ENCODE data around the gene STX4.
"Not testable (repeated sequence)": the region's sequence is repeated elsewhere in the genome, so short reads cannot be mapped to it uniquely, and the experiment has no call there.

Gene STX4

DNA sequence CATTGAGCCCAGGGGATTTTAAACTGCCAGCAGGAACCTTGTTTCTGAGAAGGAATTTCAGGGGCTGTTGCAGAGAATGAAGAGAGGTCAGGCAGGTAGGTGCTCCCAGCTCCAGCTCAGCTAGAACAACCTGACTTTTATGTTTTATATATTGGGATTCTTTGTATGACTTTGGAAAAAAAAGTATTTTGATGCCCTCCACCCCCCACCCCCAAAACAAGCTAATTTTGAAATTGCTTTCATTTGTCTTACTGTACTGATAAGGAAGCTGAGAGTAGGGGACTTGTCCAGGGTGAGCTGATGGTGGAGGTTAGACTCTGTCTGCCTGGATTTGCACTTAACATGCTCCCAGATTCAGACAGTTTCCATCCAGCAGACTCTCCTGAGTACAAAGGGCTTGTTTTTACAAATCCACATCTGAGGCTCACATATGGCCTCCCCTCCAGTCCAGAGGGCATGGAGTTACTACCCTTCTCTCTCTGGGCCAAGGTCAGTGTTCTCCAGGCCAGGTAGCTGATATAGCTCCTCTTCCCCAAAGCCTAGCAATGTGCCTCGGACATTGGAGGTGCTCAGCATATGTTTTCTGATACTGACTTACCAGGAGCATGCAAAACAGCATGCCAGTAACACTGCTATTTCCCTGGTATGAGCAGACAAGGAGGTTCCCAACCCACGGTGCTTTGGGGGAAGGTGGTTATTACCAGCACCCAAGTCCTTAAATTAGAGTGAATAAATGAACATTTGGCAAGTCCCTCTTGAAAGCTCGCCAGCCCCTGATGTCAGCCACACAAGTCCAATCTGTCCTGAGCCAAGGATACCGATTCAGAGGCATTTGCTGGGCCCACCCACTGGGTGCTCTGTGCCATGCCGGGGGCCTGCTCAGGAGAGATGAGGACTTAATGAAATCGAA, 34.3 kb upstream of the STX4 start:
- no peak for DNase-seq

DNA sequence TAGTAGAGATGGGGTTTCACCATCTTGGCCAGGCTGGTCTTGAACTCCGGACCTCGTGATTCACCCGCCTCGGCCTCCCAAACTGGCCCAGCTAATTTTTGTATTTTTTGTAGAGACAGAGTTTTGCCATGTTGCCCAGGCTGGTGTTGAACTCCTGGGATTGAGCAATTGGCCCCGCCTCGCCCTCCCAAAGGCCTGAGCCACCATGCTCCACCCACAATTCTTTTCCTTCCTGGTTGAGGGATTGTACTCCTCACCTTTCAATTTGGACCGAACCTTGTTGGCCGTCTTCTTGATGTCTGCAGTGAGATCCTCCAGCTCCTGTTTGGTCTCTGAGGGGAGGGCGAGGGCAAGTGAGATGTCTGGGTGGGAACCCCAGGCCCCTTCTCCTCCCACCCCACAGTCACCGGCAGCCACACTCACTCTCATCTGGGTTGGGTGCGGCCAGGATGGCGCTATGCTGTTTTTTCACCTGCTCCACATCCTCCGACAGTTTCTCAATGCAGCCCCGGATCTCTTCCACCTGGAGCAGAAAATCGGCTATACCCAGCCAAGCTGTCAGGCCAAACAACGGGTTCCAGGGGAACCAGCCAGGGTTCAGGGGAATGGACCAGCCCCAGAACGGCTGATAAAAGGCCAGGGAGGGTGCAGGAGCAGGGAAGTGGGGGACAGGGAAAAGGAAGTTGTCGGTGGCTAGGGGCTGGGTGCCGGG, 32.5 kb upstream of the STX4 start:
- DNase-seq: no peak

DNA sequence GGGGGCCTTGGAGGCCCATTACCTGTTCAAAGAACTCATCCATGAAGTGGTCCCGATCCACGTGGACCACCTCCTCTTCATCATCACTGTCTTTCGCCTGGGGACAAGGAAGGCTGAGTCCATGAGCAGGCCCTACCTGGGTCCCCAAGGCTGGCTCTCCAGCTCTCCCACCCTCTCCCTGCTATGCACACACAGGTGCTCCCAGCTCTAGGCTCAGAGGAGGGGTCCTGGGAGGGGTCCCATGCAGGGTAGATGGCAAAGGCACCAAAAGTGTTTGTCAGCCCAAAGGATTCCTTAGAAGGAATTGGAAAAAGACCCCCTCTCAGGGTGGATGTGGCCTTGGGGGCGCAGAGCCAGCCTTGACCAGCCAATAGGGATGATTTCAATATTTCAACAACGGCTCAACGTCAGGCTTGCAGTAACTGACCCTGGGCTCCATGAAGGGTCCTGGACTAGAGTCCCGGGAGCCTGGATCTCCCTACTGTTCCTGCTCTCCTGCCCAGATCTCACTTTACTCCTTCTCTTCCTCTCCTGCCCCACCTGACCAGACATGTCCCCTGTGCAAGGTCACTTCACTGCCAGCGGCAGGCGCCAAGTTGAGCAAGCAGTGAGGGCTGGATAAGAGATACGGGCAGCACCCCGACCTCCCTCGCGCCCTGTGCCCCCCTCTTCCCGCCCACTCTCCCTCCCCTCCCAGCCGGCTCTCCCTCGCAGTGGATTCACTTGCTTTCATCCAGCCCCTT, 31.7 kb upstream of the STX4 start:
- DNase-seq: no peak

DNA sequence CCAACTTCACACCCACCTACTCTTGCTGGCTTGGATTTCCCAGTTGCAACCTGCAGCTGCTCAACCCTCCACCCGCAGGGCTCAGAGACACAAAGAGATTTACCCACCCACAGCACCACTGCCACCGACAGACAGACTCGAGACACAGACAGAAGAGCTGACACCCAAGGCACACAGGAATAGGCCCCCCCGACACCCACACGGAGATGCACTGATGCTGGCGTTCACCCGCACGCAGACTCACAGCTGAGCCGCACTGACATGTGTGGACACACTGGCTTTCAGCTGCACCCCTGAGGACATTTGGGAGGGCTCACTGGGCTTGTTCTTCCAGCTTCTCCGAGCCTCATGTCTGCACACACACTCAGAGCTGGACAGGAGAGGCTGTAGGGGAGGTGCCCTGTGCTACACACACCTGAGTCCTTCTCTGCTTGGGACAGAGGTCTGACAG, 31.1 kb upstream of the STX4 start:
- DNase-seq: no peak

DNA sequence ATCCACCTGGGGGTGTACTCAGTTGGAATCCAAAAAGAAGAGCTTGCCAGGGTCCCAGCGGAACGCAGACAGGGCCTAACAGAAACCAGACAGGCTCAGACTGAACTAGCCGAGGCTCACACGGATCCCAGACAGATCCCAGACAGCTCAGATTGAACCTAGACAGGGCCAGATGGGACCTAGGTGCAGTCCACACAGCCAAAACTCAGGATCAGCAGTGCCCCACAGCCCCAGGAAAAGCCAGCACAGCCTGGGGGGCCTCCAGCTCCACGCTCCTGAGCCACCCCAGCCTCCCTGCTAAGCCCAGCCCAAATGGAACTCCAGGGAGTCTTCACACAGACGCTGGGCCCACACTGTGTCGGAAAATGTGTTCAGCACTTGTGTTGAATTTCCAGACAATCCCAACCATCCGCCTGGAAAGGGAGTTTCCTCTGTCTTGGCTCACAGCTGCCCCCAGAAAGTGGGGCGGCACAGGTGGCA, 30.5 kb upstream of the STX4 start:
- no peak for DNase-seq

DNA sequence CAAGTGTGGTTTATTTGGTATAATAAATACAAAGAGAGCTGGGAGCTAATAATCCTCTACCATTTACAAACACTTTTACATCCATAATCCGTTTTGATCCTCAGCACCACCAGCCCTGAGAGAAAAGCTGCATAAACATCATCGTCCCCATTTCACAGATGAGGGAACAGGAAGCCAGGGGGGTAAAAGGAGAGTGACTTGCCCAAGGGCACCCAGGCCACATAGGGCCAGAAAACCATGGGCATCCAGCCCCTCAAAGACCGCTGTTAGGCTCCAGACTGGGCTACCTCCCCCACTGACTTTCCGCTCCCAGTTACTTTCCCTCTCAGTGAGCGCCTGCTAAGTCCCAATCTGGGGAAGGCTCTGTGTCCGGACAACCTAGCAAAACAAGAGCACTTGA, 29.6 kb upstream of the STX4 start:
- DNase-seq: no peak

DNA sequence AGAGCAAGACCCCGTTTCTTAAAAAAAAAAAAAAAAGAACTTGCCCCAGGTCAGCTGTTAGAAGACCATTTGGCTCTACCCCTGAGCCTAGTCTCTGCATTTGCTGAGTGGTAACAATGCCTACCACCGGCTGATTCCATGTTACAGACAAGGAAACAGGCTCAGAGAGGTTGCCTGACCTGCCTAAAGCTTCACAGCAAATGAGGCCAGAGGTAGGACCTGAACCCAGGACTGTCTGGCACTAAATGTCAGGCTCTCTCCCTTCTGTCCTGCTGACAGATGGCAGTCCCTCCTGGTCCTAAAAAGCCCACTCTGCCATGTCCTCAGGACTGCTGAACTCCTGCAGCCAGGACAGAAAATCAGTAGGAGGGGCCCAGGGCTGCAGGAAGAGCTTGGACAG, 28.7 kb upstream of the STX4 start:
- DNase-seq: no peak

DNA sequence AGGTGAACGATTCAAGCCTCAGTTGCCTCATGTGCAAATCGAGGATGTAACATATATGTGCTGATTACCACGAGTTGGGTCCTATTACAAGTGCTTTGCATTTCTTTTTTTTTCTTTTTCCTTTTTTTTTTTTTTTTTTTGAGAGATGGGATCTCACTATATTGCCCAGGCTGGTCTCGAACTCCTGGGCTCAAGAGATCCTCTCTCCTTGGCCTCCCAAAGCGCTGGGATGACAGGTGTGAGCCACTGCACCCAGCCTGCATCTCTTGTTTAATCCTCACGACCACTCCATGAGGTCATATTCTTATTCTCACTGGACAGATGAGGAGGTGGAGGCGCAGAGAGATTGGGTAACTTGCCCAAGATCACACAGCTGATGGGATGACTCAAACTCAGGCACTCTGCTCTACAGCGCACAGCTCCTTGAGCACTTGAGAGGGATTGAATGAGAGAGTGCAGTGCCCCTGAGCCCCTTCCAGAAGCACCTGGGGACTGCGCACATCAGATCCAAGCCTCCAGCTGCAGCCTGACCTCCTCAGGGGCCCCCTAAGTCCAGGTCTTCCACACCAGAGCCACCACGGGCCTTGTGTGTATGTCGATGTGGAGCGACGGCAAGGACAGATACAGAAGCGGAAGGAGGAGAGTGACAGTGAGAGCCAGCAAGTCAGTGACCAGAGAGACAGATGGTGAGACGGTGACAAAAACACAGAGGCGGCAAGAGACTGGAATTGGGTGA, 27.8 kb upstream of the STX4 start:
- no peak for DNase-seq

DNA sequence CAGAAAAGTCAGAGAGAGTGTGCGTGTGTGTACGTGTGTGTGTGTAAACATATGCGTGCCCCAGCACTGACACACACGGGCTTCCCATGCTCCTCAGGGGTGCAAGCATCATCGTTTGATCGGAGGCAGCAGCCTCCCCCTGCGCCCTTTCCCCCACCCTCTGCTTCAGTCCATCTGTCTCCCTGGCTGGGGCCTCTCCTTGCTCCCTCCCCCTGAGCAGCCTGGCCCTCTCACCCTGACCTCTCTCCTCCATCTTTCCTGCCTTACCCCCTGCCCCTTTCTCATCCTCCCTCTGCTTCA, 27.3 kb upstream of the STX4 start:
- DNase-seq: no peak

DNA sequence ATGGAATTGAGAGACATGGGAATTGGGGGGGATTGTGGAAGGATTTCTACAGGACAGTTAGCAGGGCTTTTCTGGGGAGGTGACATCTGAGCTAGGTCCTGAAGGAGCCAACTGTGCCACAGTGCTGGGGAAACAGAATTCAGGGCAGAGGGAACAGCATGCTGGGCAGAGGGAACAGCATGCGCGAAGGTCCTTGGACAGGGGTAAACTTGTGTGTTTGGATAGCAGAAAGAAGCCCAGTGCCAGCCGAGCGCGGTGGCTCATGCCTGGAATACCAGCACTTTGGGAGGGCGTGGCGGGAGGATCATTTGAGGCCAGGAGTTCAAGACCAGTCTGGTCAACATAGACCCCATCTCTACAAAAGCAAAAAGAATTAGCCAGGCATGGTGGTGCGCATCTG, 26.8 kb upstream of the STX4 start:
- no peak for DNase-seq

DNA sequence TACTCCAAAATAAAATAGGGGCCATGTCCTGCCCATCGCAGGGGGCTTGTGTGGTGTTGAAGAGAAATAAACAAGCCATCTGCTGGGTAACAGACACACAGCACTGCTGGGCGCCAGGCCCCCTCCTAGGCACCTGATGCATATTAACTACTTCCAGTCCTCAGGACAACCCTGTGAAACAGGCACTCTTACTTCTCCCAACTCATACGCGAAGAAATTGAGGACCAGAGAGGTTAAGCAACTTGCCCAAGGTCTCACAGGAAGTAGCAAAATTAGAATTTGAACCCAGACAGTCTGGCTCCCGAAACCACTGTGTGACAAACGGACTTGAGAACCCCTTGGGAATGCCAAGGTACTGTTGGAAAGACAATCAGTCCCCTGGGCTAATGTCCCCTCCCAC, 25.7 kb upstream of the STX4 start:
- DNase-seq: no peak

DNA sequence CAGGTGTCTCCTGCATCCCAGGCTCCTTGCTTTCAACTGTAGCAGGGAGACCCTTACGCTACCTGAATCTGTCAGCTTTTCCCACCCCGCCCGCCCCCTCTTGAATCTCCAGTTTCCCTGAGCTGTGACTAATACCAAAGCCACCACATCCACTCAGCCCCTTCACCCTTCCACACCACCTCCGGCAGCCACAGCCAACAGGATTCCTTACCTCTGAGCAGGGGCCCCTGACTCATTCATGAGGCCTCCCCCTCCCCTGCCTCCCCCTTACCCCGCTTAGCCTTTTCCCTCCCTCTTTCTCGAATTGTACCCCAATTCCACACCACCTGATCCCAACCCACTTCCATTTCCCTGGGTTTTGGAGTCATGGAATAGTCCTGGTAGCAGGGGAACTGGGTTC, 25.2 kb upstream of the STX4 start:
- no peak for DNase-seq

DNA sequence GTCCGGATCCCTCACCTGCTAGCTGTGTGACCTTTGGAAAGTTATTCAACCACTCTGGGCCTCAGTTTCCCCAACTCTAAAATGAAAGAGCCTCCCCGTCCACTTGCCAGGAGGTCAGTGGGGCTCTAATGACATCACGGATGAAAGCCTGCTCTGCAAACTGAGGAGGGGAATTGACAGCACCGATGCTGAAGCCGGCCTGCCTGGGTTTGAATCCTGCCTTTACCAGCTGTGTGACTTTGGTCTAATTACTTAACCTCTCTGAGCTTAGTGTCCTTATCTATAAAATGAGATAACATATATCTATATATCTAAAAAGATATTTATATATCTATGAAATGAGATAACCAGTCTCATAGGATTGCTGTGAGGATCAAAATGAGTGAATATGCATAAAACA, 24.8 kb upstream of the STX4 start:
- no peak for DNase-seq

DNA sequence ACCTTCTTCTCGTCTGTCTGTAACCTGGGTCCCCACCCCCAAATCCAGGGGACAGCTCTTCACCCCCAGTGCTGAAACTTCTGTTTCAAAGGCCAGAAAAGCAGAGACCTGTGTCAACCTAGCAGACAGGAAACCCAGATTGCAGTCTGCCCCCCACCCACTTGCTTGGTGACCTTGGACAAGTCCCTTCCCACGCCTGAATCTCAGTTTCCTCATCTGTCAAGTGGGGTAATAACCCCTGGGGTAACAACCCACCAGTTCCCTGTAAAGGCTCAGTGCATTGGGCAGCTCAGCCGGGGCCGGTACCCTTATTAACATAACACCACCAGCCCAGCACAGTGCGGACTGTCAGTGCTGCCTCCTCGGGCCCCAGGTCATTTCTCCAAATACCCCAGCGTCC, 24.2 kb upstream of the STX4 start:
- DNase-seq: no peak

DNA sequence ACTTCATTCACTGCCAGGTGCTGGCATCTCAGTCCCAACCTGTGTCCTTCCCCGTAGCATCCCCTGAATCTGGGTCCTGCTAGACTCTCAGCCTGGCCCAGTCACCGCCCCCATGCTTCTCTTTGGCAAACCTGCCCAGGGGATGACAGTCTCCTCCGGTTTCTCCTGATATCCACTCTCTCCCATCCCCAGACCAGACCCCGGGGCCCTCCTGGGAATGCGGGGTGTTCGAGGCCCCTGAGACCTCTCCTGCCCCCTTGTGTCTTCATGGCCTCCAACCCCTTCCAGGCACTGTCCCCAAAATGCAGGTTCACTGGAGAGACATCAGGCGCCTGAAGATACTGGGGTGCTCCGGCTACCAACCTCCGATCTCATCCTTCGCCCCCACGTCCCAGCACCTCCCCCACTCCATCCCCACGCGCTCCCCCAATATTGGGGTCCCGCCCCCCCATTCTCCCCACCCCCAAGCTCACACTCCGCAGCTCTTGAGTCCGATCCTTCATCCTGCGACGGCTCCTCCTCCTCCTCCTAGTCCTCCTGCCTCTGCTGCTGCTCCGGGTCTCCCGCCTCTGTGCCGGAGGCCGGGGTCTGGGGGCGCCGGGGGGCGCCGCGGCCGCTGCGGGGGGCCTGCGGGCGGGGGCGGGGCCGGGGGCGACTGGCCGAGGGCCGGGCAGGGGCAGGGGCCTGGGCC, 23.3 kb upstream of the STX4 start:
- no peak for DNase-seq

DNA sequence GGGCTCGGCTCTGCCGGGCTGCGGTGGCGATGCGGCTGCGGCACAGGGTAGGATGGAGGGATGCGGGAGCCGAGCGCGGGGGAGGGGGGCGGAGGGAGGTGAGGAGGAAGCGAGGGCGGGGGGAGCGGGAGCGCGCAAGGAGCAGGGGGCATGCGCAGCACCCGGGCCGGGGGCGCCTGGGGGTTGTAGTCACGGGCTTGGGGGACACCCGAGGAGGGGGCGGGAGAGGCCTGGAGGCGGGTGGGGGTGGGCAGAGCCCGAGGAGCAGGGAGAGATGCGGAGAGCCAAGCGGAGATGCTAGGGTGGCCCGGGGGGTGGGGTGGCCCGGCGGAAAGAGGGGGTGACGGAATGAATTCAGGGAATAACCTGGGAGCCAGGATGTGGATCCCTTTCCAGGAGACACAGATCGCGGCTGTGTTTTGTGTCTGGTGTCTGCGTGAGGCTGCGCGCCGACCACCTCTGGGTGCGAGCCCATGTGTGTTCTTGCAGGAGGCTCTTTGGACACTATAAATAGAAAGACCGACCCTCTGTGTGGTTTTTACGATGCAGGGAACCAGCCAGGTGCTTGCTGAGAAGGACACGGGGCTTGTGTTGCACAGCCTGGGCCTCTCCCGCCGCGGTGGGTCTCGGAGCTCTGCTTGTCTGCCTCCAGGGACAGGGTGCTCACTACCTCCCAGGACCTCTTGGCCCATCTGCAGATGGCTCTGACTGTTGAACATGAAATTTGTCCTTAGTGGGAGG, 22.6 kb upstream of the STX4 start, which contains the start of gene STX1B:
Gene STX1B (minus strand): TSS at position 54 of the 741 bp plus-strand sequence. CDS start 242 bp downstream, outside the sequence.
- DNase-seq: no peak

DNA sequence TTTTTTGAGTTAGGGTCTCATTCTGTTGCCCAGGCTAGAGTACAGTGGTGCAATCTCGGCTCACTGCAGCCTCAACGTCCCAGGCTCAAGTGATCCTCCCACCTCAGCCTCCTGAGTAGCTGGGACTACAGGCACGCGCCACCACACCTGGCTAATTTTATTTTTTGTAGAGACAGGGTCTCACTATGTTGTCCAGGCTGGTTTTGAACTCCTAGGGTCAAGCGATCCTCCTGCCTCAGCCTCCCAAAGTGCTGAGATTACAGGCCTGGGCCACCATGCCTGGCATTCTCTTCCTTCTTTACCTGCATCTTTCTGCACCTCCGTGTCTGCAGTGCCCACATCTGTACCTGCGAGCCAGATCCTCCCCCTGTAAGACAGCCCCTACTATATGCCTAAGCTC, 21.5 kb upstream of the STX4 start:
- DNase-seq: not testable (repeated sequence)

DNA sequence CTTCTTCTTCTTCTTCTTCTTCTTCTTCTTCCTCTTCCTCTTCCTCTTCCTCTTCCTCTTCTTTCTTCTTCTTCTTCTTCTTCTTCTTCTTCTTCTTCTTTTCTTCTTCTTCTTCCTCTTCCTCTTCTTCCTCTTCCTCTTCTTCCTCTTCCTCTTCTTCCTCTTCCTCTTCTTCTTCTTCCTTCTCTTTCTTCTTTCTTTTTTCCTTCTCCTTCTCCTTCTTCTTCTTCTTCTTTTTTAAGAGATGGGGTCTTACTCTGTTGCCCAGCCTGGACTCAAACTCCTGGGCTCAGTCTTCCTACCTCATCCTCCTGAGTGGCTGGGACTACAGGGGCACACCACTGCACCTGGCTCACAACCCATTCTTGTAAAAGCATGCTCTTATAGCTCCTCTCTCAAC, 20.1 kb upstream of the STX4 start:
- DNase-seq: not testable (repeated sequence)

DNA sequence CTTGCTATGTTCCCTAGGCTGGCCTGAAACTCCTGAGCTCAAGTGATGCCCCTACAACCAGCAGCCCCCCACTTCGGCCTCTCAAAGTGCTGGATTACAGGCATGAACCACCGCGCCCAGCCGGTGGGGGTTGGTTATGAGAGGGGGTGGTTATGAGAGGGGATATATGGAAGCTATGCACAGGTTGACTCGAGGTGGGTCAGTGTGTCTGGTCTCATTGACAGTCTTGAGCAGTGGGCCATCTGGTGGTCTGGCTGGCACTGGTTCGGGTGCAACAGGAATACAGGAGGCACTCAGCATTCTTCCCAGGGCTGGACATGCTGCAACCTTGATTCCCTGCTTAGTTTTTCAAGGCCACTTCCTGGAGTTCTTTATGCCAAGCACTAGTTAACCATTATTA, 17.3 kb upstream of the STX4 start:
- no peak for DNase-seq

DNA sequence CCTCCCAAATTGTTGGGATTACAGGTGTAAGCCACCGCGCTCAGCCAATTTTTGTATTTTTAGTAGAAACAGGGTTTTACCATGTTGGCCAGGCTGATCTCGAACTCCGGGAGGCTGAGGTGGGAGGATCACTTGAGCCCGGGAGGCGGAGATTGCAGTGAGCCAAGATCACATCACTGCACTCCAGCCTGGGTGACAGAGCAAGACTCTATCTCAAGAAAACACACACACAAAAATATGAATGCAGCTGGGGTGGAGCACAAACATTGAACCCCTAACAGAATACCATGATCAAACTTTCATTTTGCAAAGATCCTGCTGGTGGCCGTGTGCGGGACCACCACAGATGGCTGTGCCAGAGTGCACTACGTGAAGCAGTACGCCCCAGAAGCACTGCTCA, 15.6 kb upstream of the STX4 start:
- DNase-seq: not testable (repeated sequence)

DNA sequence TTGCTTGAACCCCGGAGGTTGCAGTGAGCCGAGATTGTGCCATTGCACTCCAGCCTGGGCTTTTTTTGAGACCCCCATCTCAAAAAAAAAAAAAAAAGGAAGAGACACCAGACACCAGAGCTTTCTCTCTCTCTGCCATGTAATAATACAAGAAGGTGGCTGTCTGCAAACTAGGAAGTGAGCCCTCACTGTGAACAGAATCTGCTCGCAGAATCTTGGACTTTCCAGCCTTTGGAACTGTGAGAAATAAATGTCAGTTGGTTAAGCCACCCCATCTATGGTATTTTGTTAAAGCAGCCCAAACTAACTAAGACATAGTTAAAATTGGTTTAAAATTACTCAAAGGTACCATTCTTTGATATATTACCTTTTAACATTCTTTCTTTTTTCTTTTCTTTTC, 12.8 kb upstream of the STX4 start:
- DNase-seq: no peak
